Measurements from ENCODE around the gene CAMKMT. TPM values are rescaled to one million over a fixed set of nuclear protein-coding genes. Genes with fewer than 3 reads are reported as not detected.
A peak's percentile ranks its signal among the peaks of the same experiment; 100 is the strongest.

Gene CAMKMT
- total RNA-seq, 2 donors from 2014 or later = 13.5 to 26.5 TPM

- no peak for ATAC-seq
These were observed 407.7 kb downstream of the CAMKMT start for GRCh38 chr2:44769349-44770011.

GRCh38 chr2:44770221-44771195, 408.8 kb downstream of the CAMKMT start:
- H3K36me3 Mint-ChIP-seq = no peaks in the 10 kb centered on the region
- no peak overlapping the region for H3K27ac Mint-ChIP-seq
- H3K4me1 Mint-ChIP-seq (ENCODE audit: low read depth in 2 of 2) = peaks cover 0 to 2% of the 10 kb centered on the region in 2 donors
- H3K4me3 Mint-ChIP-seq = no peak overlapping the region
- H3K27me3 Mint-ChIP-seq = peaks cover 12 to 20% of the 10 kb centered on the region in 2 donors
- H3K9me3 Mint-ChIP-seq = no peaks in the 10 kb centered on the region
- no peak for ATAC-seq
- no peak for DNase-seq (ENCODE audit: low spot score)

More at GRCh38 chr2:44769349-44770011, 407.7 kb downstream of the CAMKMT start:
- H3K9me3 Mint-ChIP-seq = no peaks in the 10 kb centered on the region
- no peak overlapping the region for H3K27ac Mint-ChIP-seq
- H3K27me3 Mint-ChIP-seq = peaks cover 12 to 22% of the 10 kb centered on the region in 2 donors
- H3K4me1 Mint-ChIP-seq (ENCODE audit: low read depth in 2 of 2) = peaks cover 0 to 2% of the 10 kb centered on the region in 2 donors
- H3K36me3 Mint-ChIP-seq = no peaks in the 10 kb centered on the region
- DNase-seq (ENCODE audit: low spot score) = no peak
- no peak overlapping the region for H3K4me3 Mint-ChIP-seq

DNA sequence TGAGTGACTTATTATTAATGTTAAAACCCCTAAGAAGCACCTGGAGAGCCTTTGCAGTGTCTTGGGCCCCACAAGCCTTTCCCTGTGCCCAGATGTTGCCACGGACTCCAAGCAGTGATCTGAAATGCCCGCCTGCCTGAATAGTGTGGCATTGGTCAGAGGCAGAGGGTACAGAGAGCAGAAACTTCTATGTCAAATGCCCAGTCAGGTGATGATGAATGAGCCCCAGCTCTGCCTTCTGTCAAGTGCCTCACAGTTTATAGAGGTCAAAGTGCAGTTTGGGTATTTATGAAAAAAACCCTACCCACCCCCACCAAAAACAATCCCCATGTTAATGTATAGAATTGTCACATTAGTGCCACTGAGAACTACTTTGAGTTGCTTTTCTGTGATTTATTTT, 409.8 kb downstream of the CAMKMT start:
- no peak for ATAC-seq
- no peak for DNase-seq (ENCODE audit: low spot score)
- Mint-ChIP-seq H3K4me1 (ENCODE audit: low read depth in 2 of 2) (peaks cover 0 to 2% of the 10 kb centered on the region in 2 donors), H3K36me3 (no peaks in the 10 kb centered on the region), H3K27me3 (peaks cover 11 to 20% of the 10 kb centered on the region in 2 donors), H3K27ac (no peak overlapping the region), H3K4me3 (no peak overlapping the region), H3K9me3 (no peaks in the 10 kb centered on the region)

GRCh38 chr2:44772131-44772530, 410.4 kb downstream of the CAMKMT start:
- Mint-ChIP-seq H3K4me3 (no peak overlapping the region), H3K36me3 (no peaks in the 10 kb centered on the region), H3K27me3 (peaks cover 10 to 20% of the 10 kb centered on the region in 2 donors), H3K27ac (no peak overlapping the region), H3K4me1 (ENCODE audit: low read depth in 2 of 2) (peaks cover 0 to 2% of the 10 kb centered on the region in 2 donors), H3K9me3 (no peaks in the 10 kb centered on the region)
- ATAC-seq = no peak
- DNase-seq (ENCODE audit: low spot score) = no peak

- no peak for DNase-seq (ENCODE audit: low spot score)
- Mint-ChIP-seq H3K27me3 (peaks cover 13 to 22% of the 10 kb centered on the region in 2 donors), H3K4me3 (no peak overlapping the region), H3K27ac (no peak overlapping the region), H3K4me1 (ENCODE audit: low read depth in 2 of 2) (peaks cover 0 to 8% of the 10 kb centered on the region in 2 donors), H3K36me3 (no peaks in the 10 kb centered on the region), H3K9me3 (no peaks in the 10 kb centered on the region)
- no peak for ATAC-seq
These were observed 411.1 kb downstream of the CAMKMT start for GRCh38 chr2:44772669-44773378.

GRCh38 chr2:44774826-44775492, 413.2 kb downstream of the CAMKMT start:
- peaks cover 0 to 15% of the 10 kb centered on the region in 2 donors for H3K4me1 Mint-ChIP-seq (ENCODE audit: low read depth in 2 of 2)
- DNase-seq (ENCODE audit: low spot score) = no peak
- no peaks in the 10 kb centered on the region for H3K9me3 Mint-ChIP-seq
- H3K27ac Mint-ChIP-seq = no peak overlapping the region
- no peaks in the 10 kb centered on the region for H3K36me3 Mint-ChIP-seq
- no peak overlapping the region for H3K4me3 Mint-ChIP-seq
- no peak for ATAC-seq
- peaks cover 14 to 16% of the 10 kb centered on the region in 2 donors for H3K27me3 Mint-ChIP-seq

GRCh38 chr2:44777036-44777435, 415.3 kb downstream of the CAMKMT start:
- no peaks in the 10 kb centered on the region for H3K36me3 Mint-ChIP-seq
- H3K27me3 Mint-ChIP-seq = peaks cover 14 to 16% of the 10 kb centered on the region in 2 donors
- no peak overlapping the region for H3K27ac Mint-ChIP-seq
- peaks cover 0 to 15% of the 10 kb centered on the region in 2 donors for H3K4me1 Mint-ChIP-seq (ENCODE audit: low read depth in 2 of 2)
- no peaks in the 10 kb centered on the region for H3K9me3 Mint-ChIP-seq
- ATAC-seq (no peak), DNase-seq (ENCODE audit: low spot score) (no peak)
- no peak overlapping the region for H3K4me3 Mint-ChIP-seq

DNA sequence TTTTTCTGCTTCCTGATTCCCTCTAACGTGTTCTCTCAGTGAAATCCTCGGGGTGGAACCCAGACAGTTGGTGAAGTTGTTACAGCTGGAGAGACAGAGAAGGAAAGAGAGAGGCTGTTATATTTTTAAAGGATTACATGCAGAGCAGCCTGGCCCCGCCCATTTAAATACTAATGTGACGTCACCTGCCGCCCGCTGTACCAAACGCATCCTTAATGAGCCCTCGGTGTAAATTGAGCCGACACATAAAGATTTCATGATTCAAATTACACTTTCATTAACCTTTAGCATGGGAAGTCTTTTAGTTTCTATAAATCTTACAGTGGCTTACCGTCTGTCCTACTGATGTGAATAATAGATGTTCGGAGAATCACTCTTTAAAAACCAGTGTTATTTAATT, 415.8 kb downstream of the CAMKMT start:
- Mint-ChIP-seq H3K36me3 (no peaks in the 10 kb centered on the region), H3K4me3 (no peak overlapping the region), H3K9me3 (no peaks in the 10 kb centered on the region), H3K4me1 (ENCODE audit: low read depth in 2 of 2) (peaks cover 0 to 15% of the 10 kb centered on the region in 2 donors), H3K27me3 (peaks cover 14 to 16% of the 10 kb centered on the region in 2 donors), H3K27ac (no peak overlapping the region)
- ATAC-seq (no peak), DNase-seq (ENCODE audit: low spot score) (peak; percentile 28)

- Mint-ChIP-seq H3K4me1 (ENCODE audit: low read depth in 2 of 2) (peaks cover 0 to 15% of the 10 kb centered on the region in 2 donors), H3K36me3 (no peaks in the 10 kb centered on the region), H3K9me3 (no peaks in the 10 kb centered on the region), H3K27me3 (peaks cover 16 to 17% of the 10 kb centered on the region in 2 donors), H3K27ac (no peak overlapping the region), H3K4me3 (no peak overlapping the region)
- ATAC-seq = peak in 1 of 2 donors; percentile 40
- no peak for DNase-seq (ENCODE audit: low spot score)
These were observed 416.5 kb downstream of the CAMKMT start for GRCh38 chr2:44778221-44778654.

DNA sequence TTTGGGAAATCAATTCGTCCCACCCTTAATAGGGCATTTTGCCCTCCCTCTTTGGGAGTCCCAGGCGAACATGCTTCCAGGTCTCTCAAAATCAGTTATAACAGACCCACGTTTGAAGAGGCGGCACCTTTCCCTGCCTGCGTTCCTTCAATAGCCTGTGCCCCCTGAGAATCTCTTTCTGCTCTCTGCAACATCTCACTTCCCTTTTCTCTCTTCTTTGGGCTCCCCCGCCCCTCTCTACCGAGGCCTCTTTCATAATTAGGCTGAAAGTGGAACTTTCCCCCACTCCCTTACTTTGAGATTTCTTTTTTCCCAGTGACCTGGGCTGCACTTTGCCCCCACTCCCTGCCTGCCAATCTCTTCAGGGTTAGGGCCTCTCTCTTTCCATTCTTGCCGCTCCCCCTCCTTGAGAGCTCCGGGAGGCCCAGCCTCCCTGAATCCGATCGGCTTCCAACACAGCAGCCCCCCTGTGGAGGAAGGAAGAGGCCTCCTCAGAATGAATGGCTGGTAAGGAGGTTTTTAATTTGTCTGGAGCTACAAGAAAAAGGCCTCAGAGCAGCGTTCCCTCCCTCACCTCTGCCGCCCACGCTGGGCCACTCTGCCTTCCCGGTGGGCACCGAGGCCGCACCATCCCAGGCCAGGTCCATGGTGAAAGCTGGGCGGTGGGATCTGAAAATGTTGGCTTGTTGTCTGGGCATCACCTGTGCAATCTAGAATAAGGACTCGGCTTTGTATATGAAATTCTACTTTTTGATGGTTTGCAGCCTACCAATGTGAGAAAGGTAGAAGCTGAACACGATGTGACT, 417.1 kb downstream of the CAMKMT start:
- H3K27ac Mint-ChIP-seq = no peak overlapping the region
- ATAC-seq = peak in 1 of 2 donors; percentile 43

DNA sequence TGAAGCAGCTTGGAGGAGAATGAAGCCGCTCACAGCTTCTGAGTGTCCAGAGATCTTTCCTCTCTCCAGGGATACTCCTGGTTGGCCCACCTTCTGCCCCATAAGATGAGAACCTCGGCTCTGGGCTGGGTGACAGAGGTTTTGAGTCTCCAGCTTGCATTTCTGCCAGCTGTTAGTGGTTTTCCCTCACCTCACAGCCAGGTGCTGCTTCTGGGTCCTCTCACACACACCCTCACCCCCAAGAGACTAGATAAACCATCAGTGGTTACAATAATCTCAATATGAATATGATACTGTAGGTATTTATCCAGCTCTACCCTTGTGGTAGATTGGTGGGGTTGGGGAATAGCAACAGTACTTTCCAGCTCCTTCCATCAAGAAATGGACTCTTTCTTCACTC, 418.0 kb downstream of the CAMKMT start:
- Mint-ChIP-seq H3K27ac (no peak overlapping the region), H3K4me1 (ENCODE audit: low read depth in 2 of 2) (peaks cover 0 to 15% of the 10 kb centered on the region in 2 donors), H3K4me3 (no peak overlapping the region), H3K9me3 (no peaks in the 10 kb centered on the region), H3K36me3 (no peaks in the 10 kb centered on the region), H3K27me3 (peaks cover 16 to 17% of the 10 kb centered on the region in 2 donors)
- no peak for ATAC-seq
- no peak for DNase-seq (ENCODE audit: low spot score)

More for the DNA sequence above, 417.1 kb downstream of the CAMKMT start:
- Mint-ChIP-seq H3K36me3 (no peaks in the 10 kb centered on the region), H3K4me1 (ENCODE audit: low read depth in 2 of 2) (peaks cover 0 to 15% of the 10 kb centered on the region in 2 donors), H3K4me3 (no peak overlapping the region), H3K9me3 (no peaks in the 10 kb centered on the region), H3K27me3 (peaks cover 16 to 17% of the 10 kb centered on the region in 2 donors)
- DNase-seq (ENCODE audit: low spot score) = peak; percentile 12

GRCh38 chr2:44780406-44780805, 418.7 kb downstream of the CAMKMT start:
- peaks cover 0 to 15% of the 10 kb centered on the region in 2 donors for H3K4me1 Mint-ChIP-seq (ENCODE audit: low read depth in 2 of 2)
- no peaks in the 10 kb centered on the region for H3K36me3 Mint-ChIP-seq
- DNase-seq (ENCODE audit: low spot score) (no peak), ATAC-seq (no peak)
- no peak overlapping the region for H3K4me3 Mint-ChIP-seq
- H3K27me3 Mint-ChIP-seq = peaks cover 16 to 17% of the 10 kb centered on the region in 2 donors
- H3K9me3 Mint-ChIP-seq = no peaks in the 10 kb centered on the region
- no peak overlapping the region for H3K27ac Mint-ChIP-seq

Measured in natural killer cell treated with Interleukin-12 subunit alpha and Interleukin-12 subunit beta and Interleukin-15 and Interleukin-18, amount 100 ng/mL, for 72 hours (primary cell).